NCI-H128 (cell line): Measurements from ENCODE around the gene SNX25.
"Not testable (repeated sequence)": the region's sequence is repeated elsewhere in the genome, so short reads cannot be mapped to it uniquely, and the experiment has no call there.

Source experiments
- DNase-seq: peaks from one replicate; lab custom pipeline; 2025; ENCODE audit not compliant: unreplicated experiment; lab: John Stamatoyannopoulos, UW

Gene SNX25

DNA sequence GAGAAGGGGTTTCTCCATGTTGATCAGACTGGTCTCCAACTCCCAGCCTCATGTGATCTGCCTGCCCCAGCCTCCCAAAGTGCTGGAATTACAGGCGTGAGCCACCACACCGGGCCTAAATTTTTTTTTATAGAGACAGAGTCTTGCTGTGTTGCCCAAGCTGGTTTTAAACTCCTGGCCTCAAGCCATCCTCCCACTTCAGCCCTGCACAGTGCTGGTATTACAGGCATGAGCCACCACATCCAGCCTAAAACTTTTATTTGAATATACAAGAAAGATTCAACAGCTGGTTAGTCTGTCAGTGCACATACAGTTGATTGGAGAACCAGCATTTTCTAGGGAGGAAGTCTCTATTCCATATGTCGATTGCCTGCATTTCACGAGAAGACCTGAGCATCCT, 95.1 kb downstream of the SNX25 start:
- DNase-seq, result no peak

DNA sequence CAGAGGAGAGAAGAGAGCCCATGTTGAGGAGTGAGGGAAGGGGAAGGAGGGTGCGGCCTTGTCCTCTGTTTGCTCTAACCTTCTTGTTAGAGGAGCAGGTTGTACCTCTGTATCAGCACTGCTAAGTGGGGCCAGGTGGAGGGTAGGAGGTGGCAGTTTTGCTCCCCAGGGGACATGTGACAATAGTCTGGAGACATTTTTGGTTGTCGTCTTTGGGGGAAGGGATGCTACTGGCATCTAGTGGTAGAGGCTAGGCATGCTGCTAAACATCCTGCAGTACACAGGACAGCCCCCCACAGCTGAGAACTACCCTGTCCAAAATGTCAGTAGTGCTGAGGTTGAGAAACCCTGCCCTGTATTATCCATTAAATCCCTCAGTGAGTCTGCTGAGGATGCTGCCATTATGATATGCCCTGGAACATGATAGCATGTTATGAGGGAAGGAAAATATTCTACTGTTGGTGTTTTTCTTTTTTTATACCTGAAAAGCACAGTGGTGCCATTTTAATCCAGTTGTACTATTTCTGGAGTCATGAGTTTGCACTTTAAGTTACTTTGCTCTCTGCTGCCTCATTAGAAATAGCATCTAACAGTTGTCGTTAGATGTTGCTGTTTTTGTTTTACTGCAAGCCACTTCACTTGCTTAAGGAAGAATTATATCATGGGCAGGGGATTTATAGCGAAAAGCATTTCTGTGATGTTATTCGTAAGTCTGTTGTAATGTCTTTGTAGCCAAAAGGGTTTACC, 95.7 kb downstream of the SNX25 start:
- DNase-seq, result no peak

DNA sequence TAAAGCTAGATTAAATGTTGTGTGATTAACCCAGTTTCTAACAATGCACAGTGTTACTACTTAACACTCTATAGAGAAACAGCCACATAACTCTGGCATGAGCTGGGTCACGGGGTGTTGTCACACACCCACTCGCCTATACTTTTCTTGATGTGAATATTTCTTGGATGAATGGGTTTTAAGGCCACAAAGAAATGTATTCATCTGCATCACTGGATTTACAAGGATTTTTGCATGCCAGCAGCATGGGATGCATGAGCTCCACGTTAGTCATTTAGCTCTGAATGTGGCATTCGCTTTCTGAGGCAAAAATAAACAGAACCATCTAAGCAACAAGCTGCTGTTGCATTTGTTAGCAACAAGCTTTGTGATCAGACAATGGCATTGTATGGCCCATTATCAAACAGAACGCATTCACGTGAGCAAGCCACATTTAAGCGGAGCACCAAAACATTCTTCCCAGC, 96.6 kb downstream of the SNX25 start:
- DNase-seq, result no peak

DNA sequence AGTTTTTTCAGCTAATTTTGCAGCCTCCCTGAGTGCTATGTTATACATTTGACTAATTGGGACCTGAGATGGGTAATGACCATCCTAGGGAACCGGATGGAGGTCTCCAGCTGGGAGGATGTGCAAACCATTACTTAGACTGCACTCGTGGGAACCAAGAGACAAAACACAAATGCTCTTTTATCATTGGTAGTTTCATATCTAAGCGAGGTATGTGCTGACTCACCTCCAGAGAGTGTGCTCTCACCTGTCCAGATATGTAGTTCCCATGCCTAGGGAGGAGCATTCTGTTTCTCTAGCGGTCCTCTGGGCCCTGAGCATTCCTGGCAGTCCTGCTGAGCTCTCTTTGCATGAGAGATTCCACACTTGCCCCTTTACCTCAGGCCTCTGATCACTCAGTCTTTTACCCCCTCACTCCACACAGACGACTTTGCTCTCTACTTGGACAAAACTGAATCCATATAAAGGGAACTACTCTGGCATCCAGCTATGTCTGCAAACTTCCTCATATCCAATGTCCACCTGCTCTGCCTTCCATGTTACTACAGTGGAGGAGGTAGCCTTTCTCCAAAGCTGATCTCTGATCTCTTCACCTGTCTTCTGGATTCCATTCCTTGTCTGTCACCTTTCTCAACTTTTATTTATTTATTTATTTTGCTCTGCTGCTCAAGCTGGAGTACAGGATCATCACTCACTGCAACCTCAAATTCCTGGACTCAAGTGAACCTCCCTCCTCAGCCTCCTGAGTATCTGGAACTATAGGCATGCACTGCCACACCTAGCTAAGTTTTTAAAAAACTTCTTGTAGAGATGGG, 97.9 kb downstream of the SNX25 start:
- no peak for DNase-seq

DNA sequence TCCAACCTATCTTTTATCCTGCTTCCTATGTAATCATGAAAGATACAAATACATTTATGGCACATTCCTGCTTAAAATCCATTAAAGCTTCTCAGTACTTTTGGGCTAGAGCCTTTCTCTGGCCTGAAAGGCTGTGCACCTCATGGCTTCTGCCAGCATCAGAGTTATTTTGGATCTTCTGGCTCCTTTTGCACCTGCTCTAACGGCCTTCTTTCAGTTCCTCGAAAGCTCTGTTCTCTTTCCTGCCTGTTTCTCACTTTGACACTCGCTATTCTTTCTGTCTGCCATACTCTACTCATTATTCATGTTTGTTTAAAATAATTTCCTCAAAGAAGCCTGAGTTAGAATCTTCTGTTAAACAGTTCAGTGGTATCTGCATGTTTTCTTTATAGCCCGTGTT, 100.4 kb downstream of the SNX25 start:
- no peak for DNase-seq

DNA sequence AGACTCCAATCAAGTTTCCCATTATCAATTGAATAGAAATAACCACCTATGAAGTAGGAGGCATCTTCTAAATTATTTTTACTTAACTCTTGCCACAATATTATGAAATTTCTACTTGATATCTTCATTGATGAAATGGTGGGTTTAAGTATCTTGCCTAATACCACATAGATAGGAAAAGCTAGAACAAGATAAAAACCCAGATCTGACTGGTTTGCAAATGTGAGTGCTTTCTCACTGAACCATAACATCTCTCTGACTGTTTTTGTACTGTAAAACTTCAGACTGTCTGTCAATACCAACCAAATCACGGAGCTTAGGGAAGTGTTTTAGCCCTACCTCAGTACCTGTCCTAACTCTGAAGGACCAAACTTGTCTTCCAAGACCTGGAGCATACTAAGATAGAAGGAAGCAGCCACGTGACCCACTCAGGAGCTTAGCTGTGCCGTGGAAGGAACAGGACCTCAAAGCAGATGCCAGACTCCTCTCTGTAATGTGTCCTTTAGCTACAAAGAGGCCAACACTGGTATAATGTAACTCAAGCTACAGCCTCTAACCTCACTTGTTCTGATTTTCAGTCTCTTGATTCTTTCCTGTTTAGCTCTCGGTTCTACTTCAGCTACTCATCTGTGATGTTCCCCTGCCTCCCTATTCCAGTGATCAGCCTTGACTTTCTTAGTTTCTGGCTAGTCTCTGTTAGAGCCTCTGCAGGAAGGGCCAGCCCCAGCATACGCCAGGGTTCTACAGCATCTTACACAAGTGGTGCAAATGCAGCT, 101.9 kb downstream of the SNX25 start:
- DNase-seq, result no peak

DNA sequence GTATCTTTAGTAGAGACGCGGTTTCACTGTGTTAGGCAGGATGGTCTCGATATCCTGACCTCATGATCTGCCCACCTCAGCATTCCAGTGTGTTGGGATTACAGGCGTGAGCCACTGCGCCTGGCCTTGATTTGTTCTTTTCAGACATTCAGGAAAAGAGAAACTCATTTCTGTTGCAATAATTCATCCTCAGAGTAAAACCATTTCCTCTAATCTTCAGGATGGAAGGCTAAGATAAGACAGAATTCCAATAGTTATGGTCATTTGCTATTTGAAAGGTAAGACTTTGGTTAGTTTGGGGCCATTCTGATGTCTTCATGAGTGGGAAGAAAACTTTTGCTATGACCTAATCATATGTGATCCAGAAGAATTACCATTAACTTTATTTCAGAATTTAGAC, 103.3 kb downstream of the SNX25 start:
- no peak for DNase-seq

DNA sequence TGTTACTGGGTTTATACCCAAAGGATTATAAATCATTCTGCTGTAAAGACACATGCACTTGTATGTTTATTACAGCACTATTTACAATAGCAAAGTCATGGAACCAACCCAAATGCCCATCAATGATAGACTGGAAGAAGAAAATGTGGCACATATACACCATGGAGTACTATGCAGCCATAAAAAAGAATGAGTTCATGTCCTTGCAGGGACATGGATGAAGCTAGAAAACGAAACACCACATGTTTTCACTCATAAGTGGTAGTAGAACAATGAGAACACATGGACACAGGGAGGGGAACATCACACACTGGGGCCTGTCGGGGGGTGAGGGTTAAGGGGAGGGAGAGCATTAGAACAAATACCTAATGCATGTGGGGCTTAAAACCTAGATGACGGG, 108.1 kb downstream of the SNX25 start:
- DNase-seq, result not testable (repeated sequence)

DNA sequence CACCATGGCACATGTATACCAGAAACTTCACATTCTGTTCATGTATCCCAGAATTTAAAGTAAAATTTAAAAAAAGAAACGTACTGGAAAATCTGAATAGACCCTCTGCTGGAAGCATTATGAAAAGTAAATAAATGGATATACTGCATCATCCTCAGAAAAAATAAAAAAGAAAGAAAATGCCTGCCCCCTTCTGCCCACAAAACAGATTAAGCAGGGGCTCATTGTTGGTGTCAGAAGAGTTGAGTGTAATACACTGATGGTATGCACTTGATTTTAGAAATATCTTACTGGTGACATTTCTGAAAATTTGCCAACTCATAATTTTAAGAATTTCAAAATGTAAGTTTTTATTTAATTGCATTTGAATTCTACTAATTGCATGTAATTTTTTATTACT, 108.5 kb downstream of the SNX25 start:
- no peak for DNase-seq

DNA sequence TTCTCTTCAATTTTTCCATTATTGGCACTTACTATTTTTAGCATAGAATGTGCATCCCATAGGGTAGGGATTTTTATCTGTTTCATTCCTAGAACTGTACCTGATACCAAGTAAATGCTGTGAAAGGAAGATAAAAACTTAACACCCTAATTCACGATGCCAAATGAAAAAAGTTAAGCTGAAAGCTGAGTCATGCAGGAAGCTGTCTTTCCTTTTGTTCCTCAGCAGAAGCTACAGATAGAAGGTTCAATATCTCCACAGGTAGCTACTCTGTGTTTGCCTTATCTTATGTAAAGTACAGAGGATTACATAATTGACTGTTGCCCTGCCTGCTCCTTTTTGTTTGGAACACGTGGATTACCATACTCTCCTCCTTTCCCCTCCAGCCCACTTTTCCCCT, 109.3 kb downstream of the SNX25 start:
- no peak for DNase-seq

DNA sequence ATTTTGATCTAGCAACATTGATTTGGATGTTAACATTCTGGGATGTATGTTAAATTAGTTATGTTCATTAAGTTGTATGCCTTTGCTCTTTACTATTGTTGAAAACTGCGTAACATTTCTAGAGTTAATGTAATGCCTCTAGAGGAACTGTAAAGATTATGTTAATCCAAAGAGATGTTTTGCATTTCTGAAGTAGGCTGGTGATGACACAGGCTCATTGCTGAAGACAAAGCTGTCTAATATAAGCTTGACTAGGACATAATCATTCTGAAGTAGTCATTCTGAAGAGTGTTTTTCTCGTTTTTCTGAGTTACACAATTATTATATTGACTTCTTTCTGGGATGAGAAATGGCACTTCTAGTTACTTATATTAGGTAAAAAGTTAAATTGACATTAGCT, 113.4 kb downstream of the SNX25 start:
- DNase-seq, result no peak

DNA sequence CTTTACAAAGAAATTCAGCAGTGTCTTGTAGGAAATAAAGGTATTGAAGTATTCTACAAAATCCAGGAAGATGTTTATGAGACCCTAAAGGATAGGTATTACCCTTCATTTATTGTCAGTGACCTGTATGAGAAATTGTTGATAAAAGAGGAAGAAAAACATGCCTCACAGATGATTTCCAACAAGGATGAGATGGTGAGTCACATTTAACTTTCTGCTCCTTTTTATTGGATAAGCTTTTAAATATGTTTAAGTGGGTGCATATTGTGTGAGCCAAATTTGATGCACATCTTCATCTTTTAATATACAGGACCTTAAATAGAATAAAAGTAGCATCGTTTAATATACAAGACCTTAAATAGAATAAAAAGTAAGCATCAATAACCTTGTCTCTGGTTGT, 114.2 kb downstream of the SNX25 start:
- no peak for DNase-seq

DNA sequence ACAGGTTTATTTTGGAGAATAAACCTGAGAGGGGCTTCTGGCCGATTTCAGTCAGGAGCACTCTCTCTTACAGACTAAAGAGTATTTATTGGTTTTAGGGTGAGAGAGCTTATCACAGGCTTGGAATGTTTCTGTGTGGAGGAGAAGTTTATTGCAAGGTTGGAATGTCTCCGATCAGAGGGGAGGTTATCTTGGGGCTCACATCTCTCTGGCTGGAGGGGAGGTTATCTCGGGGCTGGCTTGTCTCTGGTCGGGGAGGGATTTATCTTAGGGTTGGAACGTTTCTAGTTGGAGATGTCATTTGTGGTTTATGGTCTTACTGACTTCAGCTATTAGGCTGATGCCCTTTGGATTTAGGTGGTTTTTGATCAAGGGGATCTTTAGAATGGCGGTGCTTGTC, 115.0 kb downstream of the SNX25 start:
- DNase-seq, result not testable (repeated sequence)

DNA sequence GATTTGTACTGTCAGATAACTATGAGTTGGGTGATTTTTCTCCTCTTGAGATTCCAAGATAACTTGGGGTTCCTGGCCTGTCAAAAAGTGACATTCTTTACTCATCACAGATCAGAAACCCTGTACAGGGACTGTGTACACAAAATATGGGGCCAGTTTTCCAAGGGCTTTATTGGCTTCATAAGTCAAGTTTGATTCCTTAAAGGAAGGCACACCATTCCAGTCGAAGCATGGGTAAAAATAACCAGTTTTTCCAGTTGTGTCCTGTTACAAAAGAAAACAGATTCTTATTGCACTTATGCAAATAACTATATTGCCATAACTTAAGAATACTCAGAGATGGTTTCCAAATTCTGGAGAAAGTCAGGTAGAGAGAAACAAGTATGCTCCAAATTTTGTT, 116.3 kb downstream of the SNX25 start:
- not testable (repeated sequence) for DNase-seq

DNA sequence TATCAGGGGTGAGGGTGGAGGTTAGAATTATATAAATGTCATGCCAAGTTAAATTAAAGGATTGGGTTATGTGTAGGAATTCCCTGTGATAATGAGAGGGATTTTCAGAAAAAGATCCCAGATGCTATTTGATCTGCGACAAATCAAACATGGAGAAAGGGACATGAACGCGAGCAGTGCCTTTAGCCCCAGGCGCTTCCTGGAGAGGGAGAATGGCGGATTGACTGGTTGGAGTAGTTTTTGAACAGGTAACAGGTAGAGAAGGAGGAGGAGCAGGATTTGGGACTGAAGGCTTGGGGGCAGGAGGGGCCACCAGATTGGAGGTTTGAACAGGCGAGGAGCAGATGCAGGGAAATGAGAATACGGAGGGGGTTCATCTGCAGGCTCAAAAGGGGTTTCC, 119.2 kb downstream of the SNX25 start:
- no peak for DNase-seq

DNA sequence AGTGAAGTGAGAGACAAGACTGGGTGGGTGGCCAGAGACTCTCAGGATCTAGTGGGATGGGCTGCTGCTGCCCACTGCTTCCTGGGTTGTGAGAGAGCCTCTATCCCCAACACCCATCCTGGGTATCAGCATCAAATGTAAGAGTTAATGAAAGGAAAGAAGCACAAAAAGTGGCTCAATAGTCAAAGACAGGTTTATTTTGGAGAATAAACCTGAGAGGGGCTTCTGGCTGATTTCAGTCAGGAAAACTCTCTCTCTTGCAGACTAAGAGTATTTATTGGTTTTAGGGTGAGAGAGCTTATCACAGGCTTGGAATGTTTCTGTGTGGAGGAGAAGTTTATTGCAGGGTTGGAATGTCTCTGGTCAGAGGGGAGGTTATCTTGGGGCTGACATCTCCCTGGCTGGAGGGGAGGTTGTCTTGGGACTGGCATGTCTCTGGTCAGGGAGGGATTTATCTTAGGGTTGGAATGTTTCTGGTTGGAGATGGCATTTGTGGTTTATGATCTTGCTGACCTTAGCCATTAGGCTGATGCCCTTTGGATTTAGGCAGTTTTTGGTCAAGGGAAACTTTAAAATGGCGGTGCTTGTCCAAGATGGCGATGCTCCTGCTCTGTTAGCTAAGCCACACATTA, 120.6 kb downstream of the SNX25 start:
- not testable (repeated sequence) for DNase-seq

DNA sequence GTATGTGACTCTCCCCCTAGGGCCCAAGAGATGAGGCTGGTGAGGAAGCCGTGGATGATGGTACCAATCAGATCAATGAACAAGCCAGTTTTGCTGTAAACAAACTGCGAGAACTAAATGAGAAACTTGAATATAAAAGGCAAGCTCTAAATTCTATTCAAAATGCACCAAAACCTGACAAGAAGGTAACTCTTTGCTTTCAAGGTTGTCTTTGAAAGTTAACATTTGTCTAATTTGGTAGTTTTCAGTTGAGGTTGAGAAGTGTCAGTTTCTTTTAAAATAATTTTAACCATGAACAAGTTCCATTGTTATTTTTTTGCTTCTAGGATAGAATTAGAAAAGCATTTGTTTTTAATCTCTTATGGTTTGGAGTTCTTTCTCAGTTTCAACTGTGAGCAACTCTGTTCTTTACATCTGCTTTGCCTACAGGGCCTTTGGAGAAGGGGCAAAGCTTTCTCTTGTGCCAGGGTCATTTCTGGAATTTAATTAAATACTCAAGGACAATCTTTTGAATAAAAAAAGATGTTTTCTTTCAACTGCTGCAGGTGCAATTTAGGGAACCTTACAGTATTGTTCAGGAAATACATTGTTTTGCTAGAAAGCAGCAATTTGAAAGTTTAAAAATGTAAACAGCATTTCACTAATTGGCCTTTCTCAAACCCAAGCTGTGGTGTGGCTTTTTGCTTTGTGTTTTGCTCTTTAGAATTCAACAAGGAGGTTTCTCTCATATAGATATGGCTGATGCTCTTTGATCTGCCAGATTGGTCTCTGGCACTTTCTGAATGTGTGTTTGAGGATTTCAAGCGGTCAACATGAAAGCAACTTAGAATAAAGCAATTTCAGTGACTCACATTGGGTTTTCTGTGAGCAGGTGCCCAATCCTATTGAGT, 123.4 kb downstream of the SNX25 start:
- DNase-seq, result no peak

DNA sequence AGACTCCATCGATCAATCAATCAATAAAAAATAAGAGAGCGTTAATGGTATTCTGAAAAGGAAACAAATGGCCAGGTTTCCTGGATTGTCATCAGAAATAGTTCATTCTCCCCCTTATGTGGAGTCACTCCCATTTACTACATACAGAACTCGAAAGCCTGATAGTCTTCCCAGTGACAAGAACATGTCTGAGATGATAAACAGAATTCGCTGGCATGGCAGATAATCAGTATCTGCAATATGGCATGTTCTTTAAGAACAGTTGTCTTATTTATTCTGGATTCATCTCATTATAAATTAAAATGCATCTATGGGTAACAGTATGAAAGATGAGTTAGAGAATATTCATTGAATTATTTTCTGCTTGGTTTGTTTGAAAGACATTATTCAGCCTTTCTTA, 124.9 kb downstream of the SNX25 start:
- no peak for DNase-seq

DNA sequence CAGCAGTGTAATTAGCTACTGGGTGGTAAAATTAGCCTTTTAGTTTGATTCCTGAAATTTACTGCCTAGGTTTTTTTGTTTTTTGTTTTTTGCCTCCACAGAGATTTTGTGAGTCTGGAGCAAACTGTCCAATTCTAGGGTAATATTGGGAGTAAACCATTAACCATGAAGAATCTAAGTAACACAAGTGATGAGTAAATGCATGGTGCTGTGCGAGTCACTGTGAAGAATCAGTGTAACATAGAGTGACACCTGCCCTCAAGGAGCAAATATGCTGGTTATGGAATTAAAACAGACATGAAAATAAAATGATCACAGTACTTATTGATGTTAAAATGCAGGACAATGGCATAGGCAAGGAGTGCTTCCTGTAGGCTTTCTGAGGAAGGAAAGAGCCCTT, 126.2 kb downstream of the SNX25 start:
- DNase-seq, result no peak

DNA sequence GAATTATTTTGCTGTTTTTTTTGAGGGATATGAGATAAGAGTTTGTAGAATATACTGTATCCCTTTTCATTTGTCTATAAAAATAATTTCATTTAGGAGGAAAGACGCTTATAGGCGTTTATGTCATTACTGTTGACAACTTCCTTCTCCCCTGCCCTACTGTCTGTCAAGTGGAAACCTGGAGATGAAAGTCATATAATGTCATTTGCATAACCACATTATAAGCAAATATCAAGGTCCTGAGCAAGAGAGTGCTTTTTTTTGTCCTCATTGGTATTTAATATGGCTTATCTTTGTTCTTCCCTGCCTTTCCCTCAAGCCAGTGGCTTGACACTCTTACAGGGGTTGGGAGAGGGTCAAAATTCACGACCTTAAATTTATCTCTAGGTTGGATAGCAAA, 130.5 kb downstream of the SNX25 start:
- no peak for DNase-seq
